ENCODE results near the gene ATP6V1C2.

Gene ATP6V1C2

DNA sequence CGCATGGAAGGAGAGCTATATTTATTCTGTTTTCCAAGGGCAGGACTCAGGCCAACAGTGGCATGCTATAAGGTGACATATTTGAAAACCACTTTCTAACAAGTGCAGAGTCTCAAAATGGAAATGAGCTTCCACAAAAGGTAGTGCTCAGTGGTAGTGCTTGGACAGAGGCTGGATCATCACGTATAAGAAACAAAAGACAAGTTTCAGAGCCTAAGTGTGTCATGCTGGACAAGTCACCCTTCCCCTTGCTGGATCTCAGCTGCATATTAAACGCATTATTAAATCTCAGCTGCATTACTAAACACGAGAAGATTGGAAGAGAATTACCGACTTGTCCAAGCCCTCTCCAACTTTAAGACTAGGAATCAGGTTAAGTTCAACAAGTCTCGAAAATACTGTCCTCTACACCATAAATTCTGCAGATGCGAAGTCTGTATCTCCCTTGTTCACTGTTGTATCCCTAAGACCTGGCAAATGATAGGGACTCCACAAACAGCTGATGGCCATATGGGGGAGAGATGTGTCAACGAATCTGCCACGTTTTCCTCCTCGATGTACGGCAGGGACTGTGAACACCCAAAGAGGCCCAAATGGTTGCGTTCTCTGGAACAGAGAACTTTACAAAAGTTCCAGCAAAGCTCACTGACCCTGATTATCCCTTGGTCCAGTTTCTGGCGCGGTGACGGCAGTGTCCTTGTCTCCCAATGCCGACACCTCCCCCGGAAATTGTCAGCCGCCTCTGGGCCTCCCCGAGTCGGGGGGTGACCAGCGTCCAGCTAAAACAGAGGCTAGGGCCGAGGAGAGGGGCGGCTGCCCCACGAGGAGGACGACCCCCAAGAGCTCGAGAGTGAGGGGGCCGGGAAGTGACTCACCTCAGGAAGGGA is 32.3 kb upstream of the ATP6V1C2 start:
- TF ChIP-seq CTCF (IDR thresholded peaks at IDR 0.05; ENCODE audit: extremely low read depth, insufficient read depth, missing control alignments): no peak
- in situ Hi-C loops (cut with MboI; ENCODE audit: low pct_unique_long_range_greater_than_20kb, low sequenced_read_pairs, unreplicated experiment): no loop called here
- peak; percentile 24 for DNase-seq (ENCODE audit: low spot score)

GRCh38 chr2:10691521-10691920 is 29.9 kb upstream of the ATP6V1C2 start:
- DNase-seq (ENCODE audit: low spot score): no peak
- in situ Hi-C loops (cut with MboI; ENCODE audit: low pct_unique_long_range_greater_than_20kb, low sequenced_read_pairs, unreplicated experiment): loop anchor here (10.0 kb wide), 1 partner anchor 93 kb away; no protein-coding TSS in a partner anchor
- TF ChIP-seq CTCF (IDR thresholded peaks at IDR 0.05; ENCODE audit: extremely low read depth, insufficient read depth, missing control alignments): no peak

GRCh38 chr2:10700078-10700803 is 21.2 kb upstream of the ATP6V1C2 start:
- no peak for DNase-seq (ENCODE audit: low spot score)
- in situ Hi-C loops (cut with MboI; ENCODE audit: low pct_unique_long_range_greater_than_20kb, low sequenced_read_pairs, unreplicated experiment): no loop called here
- no peak for TF ChIP-seq CTCF (IDR thresholded peaks at IDR 0.05; ENCODE audit: extremely low read depth, insufficient read depth, missing control alignments)

DNA sequence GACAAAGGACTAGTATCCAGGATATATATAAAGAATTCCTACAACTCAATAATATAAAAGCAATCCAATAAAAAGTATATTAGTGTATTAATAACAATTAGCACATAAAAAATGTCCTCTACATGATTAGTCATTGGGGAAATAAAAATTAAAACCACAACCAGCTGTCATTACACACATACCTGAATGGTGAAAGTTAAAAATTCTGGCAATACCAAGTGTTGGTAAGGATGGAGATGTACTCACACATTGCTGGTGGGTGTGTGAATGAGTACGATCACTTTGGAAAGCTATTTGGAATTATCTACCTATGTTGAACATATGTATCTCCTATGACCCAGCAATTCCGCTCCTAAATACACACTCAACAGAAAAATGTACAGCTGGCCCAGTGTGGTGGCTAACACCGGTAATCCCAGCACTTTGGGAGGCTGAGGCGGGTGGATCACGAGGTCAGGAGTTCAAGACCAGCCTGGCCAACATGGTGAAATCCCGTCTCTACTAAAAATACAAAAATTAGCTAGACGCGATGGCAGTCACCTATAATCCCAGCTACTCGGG is 17.3 kb upstream of the ATP6V1C2 start:
- DNase-seq (ENCODE audit: low spot score): no peak
- in situ Hi-C loops (cut with MboI; ENCODE audit: low pct_unique_long_range_greater_than_20kb, low sequenced_read_pairs, unreplicated experiment): no loop called here
- no peak for TF ChIP-seq CTCF (IDR thresholded peaks at IDR 0.05; ENCODE audit: extremely low read depth, insufficient read depth, missing control alignments)

DNA sequence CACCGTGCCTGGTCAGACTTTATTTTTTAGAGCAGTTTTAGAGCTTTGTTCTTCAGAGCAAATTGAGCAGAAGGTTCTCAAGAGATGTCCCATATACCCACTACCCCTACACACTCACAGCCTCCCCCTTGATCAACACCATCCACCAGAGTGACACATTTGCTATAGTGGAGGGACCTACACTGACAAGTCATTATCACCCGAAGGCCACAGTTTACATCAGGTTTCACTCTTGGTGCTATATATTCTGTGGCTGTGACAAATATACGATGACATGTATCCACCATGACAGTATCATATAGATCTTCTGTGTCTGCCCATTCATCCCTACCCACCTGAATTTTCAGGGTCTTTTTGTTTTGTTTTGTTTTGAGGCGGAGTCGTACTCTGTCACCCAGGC is 15.4 kb upstream of the ATP6V1C2 start:
- in situ Hi-C loops (cut with MboI; ENCODE audit: low pct_unique_long_range_greater_than_20kb, low sequenced_read_pairs, unreplicated experiment): no loop called here
- DNase-seq (ENCODE audit: low spot score): no peak
- TF ChIP-seq CTCF (IDR thresholded peaks at IDR 0.05; ENCODE audit: extremely low read depth, insufficient read depth, missing control alignments): no peak

GRCh38 chr2:10707831-10708230 is 13.6 kb upstream of the ATP6V1C2 start:
- TF ChIP-seq CTCF (IDR thresholded peaks at IDR 0.05; ENCODE audit: extremely low read depth, insufficient read depth, missing control alignments): no peak

More at GRCh38 chr2:10707831-10708230, 13.6 kb upstream of the ATP6V1C2 start:
- in situ Hi-C loops (cut with MboI; ENCODE audit: low pct_unique_long_range_greater_than_20kb, low sequenced_read_pairs, unreplicated experiment): no loop called here
- DNase-seq (ENCODE audit: low spot score): no peak
